Activated T-cell treated with anti-CD3 and anti-CD28 coated beads for 1 hour (primary cell): ENCODE results near the gene KIF13A.
"Not testable (repeated sequence)": the region's sequence is repeated elsewhere in the genome, so short reads cannot be mapped to it uniquely, and the experiment has no call there.

Source experiments
- DNase-seq: peaks from one replicate; pipeline ENCODE4 v3.0.0-alpha.2; 2020; ENCODE audit warnings: low read depth

Gene KIF13A

DNA sequence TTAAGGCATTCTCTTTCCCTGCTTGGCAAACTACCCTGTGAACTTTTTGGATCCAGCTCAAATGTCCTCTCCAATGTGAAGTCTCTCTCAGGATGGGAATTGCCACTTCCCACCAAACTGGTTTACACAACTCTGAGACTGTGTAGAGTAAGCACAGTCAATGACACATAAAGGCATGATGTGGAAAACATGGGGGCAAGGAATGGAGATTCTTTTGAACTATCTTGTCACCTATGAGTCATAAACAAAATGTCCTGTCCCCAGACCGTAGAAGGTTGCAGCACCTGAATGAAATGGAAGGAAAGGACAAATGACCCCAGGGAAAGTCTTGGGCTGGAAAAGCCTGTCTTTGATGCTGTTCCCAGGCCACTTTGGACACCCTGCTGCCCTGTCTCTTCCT, 11.0 kb upstream of the KIF13A start:
- DNase-seq, result no peak

GRCh38 chr6:17998003-17998402, 10.6 kb upstream of the KIF13A start:
- DNase-seq, result no peak

- no peak for DNase-seq
These were observed 8.0 kb upstream of the KIF13A start for GRCh38 chr6:17995414-17995813.

- DNase-seq, result no peak
These were observed 6.6 kb upstream of the KIF13A start for GRCh38 chr6:17994019-17994418.

DNA sequence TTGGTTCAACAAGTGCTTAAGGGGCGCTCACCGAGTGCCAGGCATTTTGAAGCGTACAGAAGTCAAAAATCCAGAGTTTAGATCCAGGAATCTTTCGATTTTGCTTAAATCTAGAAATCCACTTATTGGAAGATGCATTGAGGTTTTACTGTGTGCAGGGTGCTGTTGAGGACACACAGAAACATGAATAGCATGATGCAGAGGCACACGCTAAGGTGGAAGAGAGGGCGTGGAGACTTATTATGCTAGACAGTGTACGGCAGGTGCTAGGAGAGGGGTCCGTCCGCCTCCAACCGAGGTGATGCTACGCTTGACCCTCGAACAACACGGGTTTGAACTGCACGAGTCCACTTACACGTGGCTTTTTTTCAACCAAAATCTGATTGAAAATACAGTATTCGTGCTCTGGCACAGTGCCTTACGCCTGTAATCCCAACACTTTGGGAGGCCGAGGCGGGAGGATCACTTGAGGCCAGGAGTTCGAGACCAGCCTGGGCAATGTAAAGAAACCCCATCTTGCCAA, 1.0 kb upstream of the KIF13A start:
- no peak for DNase-seq

DNA sequence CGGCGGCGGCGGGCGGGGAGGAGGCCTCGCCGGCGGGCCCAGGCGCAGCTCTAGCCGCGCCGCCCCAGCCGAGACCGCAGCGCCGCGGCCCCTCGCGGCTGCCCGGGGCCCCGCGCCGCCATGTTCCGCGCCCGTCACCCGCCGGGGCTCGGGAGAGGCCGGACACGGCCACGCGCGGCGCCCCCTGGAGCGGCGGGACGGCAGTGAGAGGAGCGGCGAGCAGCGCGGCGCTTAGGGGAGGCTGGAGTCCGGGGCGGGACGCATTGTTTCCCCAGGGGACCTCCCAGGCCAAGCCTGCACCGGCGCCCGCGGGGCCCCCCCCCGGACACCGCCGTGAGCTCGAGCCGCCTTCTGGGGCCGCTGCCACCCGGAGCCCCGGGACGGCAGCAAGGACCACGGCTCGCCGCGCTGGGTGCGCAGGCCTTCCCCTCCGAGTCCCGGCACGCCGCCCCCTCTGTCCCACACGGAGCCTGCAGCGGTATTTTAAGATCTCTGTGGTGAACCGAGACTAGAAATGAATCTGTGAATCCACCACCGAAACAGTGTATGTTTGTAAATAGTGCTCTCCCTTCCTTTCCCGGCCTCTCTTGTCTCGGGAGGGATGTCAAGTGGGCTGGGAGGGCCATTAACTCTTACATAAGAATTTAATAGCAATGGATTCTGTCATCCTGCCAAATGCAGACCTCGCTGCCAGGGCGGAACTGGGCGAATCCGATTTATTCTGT, 424 bp upstream of the KIF13A start:
- DNase-seq, result no peak

DNA sequence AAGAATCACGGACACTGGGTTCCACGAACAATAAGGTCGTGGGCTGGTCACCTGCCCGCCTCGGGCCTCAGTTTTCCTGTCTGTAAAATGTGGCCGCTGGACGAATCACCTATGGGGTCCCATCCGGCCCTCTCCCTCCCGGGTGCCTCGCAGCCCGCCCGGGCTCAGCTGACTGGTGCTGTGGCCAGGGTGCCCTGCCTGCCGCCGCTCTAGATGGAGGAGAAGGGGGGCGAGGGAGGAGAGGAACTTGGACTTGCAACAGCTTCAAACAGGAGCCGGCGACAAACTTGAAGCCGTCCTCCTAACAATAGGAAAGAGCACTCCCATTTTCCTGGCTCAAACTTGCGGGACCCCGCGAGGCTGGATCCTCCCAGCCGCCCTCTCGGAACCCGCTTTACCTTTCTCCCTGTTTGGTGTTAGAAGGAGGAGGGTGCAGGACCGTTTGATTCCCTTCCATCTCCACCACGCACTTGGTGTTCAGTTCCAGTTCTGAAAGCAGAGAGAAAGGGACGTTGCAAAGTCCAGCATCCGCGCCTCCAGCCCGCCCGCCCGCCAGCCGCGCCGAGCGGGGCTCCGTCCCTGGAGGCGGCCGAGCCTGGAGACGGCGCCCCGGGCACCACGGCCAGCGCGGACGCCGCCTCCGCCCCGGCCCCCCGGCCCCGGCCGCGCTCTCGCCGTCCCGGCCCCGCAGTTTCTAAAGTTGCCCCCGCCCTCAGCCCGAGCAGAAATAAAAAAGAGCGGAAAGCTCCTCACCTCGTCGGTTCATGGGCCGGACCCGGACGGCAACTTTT, 584 bp downstream of the KIF13A start:
- no peak for DNase-seq

- no peak for DNase-seq
These were observed 1.3 kb downstream of the KIF13A start for GRCh38 chr6:17985934-17986655.

DNA sequence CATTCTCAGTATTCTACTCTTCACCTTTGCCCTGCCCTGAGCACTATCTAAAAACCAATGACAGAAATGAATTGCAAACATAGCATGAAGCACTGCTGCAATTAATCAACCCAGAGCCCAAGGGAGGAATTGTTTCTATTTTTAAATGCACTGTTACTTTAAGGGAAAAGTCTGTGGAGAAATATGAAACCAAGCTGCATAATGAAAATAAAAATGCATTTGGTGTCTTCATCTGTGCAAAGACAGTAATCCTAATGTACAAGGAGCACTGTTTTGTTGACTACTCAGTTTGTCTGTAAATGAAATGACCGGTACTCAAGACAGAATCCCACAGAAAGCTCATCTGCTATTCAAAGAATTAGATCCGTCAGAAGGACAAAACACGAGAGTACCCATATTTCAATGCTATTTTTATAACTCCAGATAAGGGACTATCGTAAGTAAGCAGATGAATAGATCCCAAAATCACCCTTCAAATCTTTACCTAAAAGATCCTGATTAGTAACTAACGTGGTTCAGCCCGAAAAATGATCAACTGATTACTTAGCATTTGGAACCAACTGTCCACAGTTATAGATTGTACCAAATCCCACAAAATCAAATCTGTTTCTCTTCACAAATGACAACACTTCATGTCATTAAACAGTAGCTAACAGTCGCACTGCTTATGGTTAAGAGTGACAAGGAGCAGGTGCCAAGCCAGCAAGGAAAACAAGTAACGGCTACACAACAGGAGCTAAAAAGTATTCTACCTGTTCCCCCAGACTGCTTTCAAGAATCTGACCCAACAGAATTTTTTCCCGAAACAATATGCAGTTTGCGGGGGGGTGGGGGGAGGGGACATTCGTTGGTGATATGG, 2.4 kb downstream of the KIF13A start:
- no peak for DNase-seq

DNA sequence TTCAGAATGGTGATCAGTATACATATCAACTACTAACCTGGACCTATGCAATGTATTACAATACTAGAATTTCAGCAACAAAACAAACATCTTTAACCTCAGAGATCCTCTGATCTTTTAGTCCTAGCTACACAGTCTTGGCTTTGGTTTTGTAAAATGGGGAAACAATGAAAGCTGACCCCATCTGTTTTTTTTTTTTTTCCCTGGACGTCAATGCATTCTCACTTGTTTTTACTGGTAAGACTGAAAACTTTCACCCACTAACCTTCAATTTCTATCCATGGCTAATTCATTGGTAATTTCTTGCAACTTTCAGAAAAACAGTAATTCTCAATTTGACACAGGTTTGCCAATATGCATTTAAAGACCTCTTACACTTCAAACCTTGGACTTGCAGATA, 3.0 kb downstream of the KIF13A start:
- no peak for DNase-seq

DNA sequence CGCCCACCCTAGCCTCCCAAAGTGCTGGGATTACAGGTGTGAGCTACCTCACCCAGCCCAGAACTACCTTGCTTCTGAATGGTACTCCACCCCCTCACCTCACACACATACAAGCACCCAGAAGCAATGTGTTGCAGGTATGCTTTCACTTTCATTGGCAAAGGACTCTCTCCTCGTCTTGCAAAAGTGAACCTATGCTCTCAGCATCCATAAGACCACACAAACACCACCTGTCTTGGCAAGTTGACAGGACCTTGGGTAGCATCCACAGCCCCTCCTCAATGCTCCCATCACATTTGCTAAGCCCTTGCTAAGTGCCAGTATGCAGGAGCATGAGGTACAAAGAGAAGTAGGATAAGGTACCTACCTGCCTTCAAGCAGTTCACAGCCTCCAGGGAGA, 3.7 kb downstream of the KIF13A start:
- no peak for DNase-seq

GRCh38 chr6:17980329-17980728, 7.1 kb downstream of the KIF13A start:
- DNase-seq, result no peak

DNA sequence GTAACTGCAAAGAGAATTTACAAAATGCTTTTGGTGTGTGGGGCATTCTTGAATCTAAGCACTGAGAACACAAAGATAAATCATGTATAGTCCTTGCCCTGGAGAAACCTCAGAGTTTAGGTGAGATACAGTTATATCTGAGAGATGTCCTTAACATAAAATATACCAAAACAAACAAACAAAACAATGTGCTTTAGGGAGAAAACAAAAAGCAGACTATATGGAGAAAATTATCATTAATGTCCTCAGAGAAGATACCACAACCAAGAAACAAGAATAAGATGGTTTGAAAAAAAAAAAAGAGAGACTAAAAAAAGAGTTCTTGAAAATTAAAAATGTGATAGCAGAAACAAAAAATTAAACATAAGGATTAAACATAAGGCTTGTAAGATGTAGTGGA, 8.0 kb downstream of the KIF13A start:
- no peak for DNase-seq

- DNase-seq, result not testable (repeated sequence)
These were observed 11.2 kb downstream of the KIF13A start for GRCh38 chr6:17976258-17976657.

GRCh38 chr6:17974570-17975368, 12.7 kb downstream of the KIF13A start:
- DNase-seq, result no peak

DNA sequence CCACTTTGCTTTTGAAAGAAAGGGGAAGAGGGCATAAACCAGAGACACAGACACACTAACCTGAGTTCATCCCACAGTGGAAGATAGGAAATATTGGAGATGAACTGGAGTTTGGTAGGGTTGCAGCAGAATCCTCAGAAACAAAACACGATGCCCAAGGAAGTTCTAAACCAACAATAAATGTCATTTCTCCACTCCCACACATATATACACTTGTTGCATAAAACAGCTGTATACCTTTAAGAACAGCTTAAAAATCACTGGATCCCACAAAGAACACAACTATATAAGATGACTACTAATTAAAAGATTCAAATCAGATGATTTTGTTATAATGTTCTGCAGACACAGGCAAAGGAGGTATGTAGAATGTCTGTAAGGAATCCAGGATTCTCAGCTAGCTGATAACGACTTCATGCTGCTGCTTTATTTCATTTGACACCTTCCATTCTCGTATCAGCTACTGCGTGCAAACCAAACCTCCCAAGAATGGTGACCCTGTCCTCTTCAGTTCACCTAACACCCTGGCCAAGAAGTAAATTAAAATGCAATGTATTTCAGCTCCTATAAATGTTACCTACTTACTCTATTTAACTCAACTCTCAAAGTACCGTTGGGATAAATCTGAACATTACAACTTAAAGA, 14.3 kb downstream of the KIF13A start:
- DNase-seq, result no peak

- DNase-seq, result no peak
These were observed 15.1 kb downstream of the KIF13A start for GRCh38 chr6:17972074-17972952.

DNA sequence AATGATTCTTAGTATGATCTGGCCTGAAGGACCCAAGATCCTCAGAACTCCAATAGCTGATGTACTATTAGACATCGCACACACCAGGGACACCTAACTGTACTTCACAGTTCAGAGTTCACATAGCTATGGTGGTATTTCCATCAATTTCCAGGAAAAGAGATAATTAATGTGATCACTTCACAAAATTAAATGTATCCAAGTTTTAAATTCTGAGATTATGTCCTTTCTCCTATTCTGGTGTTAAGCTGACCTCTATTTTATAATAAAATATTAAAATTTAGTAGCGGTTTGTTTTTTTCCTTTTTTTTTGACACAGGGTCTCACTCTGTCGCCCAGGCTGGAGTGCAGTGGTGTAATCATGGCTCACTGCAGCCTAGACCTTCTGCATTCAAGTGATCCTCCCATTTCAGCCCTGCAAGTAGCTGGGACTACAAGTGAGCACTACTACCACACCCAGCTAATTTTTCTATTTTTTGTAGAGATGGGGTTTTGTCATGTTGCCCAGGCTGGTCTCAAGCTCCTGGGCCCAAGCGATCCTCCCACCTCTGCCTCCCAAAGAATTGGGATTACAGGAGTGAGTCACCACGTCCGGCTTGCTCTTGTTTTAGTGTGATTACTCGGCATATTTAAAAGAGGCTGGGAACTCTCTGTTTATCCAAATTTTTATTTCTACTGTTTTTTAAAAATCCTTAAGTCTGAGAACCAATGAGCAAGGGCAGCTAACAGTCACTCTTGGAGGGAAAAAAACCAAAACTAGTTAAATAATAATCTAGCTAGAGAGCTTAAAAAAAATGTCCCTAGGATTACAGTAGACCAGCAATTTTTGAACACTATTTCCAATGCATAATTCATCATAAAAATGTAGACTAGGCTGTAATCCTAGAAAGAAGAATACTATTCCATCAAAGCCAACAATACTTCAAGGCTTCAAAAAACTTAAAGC, 16.0 kb downstream of the KIF13A start:
- no peak for DNase-seq
